HG02798 (cell line): ENCODE measurements around the gene KIF16B.

Source experiments
- ATAC-seq: cut with Tn5 transposase; IDR thresholded peaks from one replicate; pipeline ENCODE4 v1.9.1; 2021; ENCODE audit warnings: mild to moderate bottlenecking; ENCODE audit not compliant: unreplicated experiment, poor library complexity

KIF16B gene

GRCh38 chr20:16368645-16369292 is 204.5 kb downstream of the KIF16B start:
- ATAC-seq = no peak

- ATAC-seq = no peak
These were observed 205.2 kb downstream of the KIF16B start for GRCh38 chr20:16367948-16368560.

GRCh38 chr20:16366529-16366928 is 206.7 kb downstream of the KIF16B start:
- ATAC-seq = no peak

GRCh38 chr20:16364320-16364687 is 208.9 kb downstream of the KIF16B start:
- ATAC-seq = no peak

- ATAC-seq = no peak
These were observed 209.5 kb downstream of the KIF16B start for GRCh38 chr20:16363506-16364319.

- ATAC-seq = no peak
These were observed 210.6 kb downstream of the KIF16B start for GRCh38 chr20:16362642-16363041.

DNA sequence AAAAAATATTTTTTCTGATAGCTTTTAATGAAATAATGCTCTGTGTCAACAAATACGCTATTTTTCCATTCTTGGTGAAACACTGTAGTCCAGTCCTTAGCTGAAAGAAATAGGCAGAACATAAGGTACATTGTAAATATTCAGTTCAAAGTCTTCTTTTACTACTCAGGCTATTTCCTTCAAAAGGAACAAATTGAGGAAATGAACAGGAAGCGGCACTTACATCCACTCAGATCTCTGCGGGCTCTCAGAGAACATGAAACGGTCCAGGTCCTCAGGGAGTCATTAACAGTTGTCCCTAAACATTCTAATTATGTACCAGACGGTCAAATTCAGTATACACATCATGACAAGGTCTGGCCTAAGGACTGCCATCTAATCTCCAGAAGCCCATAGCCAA is 212.6 kb downstream of the KIF16B start:
- ATAC-seq = no peak

GRCh38 chr20:16353417-16353781 is 219.8 kb downstream of the KIF16B start:
- no peak for ATAC-seq

- ATAC-seq = no peak
These were observed 220.4 kb downstream of the KIF16B start for GRCh38 chr20:16352751-16353416.

- no peak for ATAC-seq
These were observed 220.9 kb downstream of the KIF16B start for GRCh38 chr20:16352321-16352720.

DNA sequence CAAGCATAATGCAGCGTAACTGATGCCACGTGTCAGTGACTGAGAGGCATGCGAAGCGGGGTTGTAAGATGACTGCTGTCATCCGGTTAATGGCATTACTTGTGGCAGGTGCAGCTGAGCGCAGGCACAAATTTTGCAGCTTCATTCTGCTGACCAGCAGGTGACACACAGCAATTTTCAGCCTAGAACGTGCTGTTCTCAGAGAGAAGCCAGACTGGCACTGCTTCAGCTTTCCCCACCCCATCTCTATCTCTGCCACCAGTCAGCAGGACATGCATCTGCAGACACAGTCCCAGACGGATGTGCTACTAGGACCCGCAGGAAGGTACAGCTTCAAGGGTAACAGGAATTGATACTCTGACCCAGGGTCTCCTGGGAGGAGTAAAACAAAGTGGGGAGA is 221.8 kb downstream of the KIF16B start:
- no peak for ATAC-seq

- no peak for ATAC-seq
These were observed 222.8 kb downstream of the KIF16B start for GRCh38 chr20:16350465-16350864.

- no peak for ATAC-seq
These were observed 223.6 kb downstream of the KIF16B start for GRCh38 chr20:16349523-16350260.

GRCh38 chr20:16346956-16347355 is 226.3 kb downstream of the KIF16B start:
- no peak for ATAC-seq

DNA sequence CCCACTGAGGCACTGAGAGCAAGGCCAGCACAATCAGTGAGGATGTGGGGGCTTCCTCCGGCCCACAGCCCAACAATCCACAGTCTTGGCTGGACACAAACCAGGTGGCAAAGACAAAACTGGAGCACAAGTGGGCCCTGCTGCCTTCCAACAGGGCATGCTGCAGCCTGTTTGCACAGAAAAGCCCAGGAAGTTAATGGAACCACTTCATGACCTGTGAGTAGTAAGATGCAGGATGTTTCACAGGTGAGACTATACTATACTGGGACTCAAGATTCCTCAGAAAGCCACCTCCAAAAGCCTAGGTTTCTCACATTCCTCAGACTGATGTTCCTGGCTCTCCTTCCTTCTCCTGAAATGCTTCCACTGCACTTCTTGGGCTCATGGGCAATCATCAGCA is 235.5 kb downstream of the KIF16B start:
- ATAC-seq = no peak

DNA sequence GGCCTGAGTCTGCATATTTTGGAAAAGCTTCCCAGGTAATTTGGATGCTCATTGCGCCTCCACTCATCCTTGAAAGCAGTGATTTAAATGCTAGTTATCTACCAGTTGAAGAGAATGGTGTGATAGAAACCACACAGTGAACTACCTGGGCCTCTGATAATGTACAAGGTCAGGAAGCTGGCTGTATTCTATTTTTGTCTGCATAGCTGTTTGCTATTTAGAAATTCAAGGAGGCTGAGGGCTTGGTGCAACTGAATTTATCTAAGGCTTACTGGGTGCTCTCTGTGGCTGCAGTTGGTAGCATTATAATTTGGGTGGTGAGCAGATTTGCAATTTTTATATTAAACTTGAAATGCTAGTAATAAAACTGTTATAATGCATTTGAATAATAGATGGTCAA is 245.6 kb downstream of the KIF16B start:
- no peak for ATAC-seq

DNA sequence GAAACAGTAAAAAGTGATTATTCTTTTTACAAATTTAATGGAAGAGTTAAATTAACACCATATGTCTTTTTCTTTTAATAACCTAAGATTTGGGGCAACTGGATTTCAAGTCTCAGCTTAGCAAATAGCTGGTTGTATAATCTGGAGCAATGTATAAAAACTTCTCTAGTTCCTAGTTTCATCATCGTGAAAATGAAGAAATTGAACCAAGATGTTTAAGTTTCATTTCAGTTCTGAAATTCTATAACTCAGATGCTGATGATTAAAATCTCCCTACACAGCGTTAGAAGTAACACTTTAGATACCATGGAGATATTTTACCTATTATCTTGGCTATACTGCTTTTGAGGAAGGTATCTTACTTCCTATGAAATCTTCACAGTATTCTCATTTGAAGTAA is 252.0 kb downstream of the KIF16B start:
- ATAC-seq = no peak

- ATAC-seq = peak; percentile 53
These were observed 255.5 kb downstream of the KIF16B start for GRCh38 chr20:16317445-16318362.

DNA sequence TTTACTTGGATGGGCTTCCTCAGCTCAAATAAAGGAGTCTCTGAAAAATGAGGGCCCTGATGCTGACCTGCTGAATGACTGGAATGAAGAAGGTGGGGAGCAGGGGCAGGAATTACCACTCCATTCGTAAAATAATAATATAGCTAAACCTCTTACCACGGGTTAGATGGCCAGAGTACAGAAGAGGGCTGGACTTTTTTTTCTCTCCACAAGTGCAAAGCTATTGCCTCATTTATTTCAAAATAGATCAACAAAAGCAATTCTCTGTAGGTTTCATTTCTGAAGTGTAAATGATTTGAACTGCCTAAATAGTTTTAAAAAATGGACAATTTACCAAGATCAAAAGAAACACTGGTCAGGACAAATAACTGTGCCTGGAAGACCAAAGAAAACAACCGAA is 256.7 kb downstream of the KIF16B start:
- no peak for ATAC-seq
